ENCODE results near the gene TTC9. TPM values are rescaled to one million over a fixed set of nuclear protein-coding genes. Genes with fewer than 3 reads are reported as not detected.

The TTC9 gene
- polyA plus RNA-seq, 1 donor, result 1.9 TPM

GRCh38 chr14:70660967-70661893 lies 19.5 kb downstream of the TTC9 start:
- no CpG with 5 or more reads among the region's 13 CpGs for WGBS (ENCODE audit: insufficient coverage, low lambda C conversion rate)
- Histone ChIP-seq H3K9me3 (ENCODE audit: control insufficient read depth, low read depth, low read length) (no peaks in the 10 kb centered on the region), H3K27ac (ENCODE audit: low read length) (no peak overlapping the region), H3K27me3 (ENCODE audit: control insufficient read depth, insufficient read depth, low read length) (no peaks in the 10 kb centered on the region), H3K4me1 (ENCODE audit: control insufficient read depth, insufficient read depth, low read length) (peaks cover 14% of the 10 kb centered on the region), H3K4me3 (ENCODE audit: low read length) (no peak overlapping the region), H3K36me3 (ENCODE audit: control insufficient read depth, insufficient read depth, low read length) (no peaks in the 10 kb centered on the region)
- DNase-seq, result no peak

- H3K27ac ChIP-seq (ENCODE audit: low read length), result no peak overlapping the region
- H3K36me3 ChIP-seq (ENCODE audit: control insufficient read depth, insufficient read depth, low read length), result no peaks in the 10 kb centered on the region
- H3K4me3 ChIP-seq (ENCODE audit: low read length), result no peak overlapping the region
- H3K4me1 ChIP-seq (ENCODE audit: control insufficient read depth, insufficient read depth, low read length), result peaks cover 14% of the 10 kb centered on the region
- DNase-seq, result no peak
- H3K9me3 ChIP-seq (ENCODE audit: control insufficient read depth, low read depth, low read length), result no peaks in the 10 kb centered on the region
- no peaks in the 10 kb centered on the region for H3K27me3 ChIP-seq (ENCODE audit: control insufficient read depth, insufficient read depth, low read length)
These were observed 20.4 kb downstream of the TTC9 start for GRCh38 chr14:70662080-70662479.

DNA sequence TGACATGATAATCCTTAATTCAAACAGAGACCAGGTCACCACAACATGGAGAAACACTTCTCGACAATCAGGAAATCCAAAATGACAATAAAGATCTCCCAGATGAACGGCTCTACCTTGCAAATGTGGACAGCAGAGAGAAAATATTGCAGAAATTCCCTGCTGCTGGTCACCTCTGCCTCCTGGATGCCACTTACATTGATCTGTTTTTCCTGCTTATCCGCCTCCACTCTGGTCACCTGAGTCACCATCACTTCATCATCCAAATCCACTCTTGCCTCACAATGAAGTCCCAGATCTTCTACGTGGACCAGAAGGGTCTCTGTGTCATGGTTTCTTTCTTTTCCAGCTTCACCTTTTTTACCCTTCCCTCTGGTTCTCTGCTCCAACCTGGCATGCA lies 21.1 kb downstream of the TTC9 start:
- Histone ChIP-seq H3K27ac (ENCODE audit: low read length) (no peak overlapping the region), H3K9me3 (ENCODE audit: control insufficient read depth, low read depth, low read length) (no peaks in the 10 kb centered on the region), H3K36me3 (ENCODE audit: control insufficient read depth, insufficient read depth, low read length) (no peaks in the 10 kb centered on the region), H3K4me1 (ENCODE audit: control insufficient read depth, insufficient read depth, low read length) (peaks cover 14% of the 10 kb centered on the region), H3K27me3 (ENCODE audit: control insufficient read depth, insufficient read depth, low read length) (no peaks in the 10 kb centered on the region), H3K4me3 (ENCODE audit: low read length) (no peak overlapping the region)
- DNase-seq, result no peak
- 86% methylated on average over 1 of the region's 4 CpGs for WGBS (ENCODE audit: insufficient coverage, low lambda C conversion rate)

GRCh38 chr14:70663707-70664179 lies 22.0 kb downstream of the TTC9 start:
- H3K27ac ChIP-seq (ENCODE audit: low read length), result no peak overlapping the region
- no peak for DNase-seq
- H3K36me3 ChIP-seq (ENCODE audit: control insufficient read depth, insufficient read depth, low read length), result no peaks in the 10 kb centered on the region
- H3K27me3 ChIP-seq (ENCODE audit: control insufficient read depth, insufficient read depth, low read length), result no peaks in the 10 kb centered on the region
- no peaks in the 10 kb centered on the region for H3K9me3 ChIP-seq (ENCODE audit: control insufficient read depth, low read depth, low read length)
- no CpG with 5 or more reads among the region's 4 CpGs for WGBS (ENCODE audit: insufficient coverage, low lambda C conversion rate)
- peaks cover 14% of the 10 kb centered on the region for H3K4me1 ChIP-seq (ENCODE audit: control insufficient read depth, insufficient read depth, low read length)
- no peak overlapping the region for H3K4me3 ChIP-seq (ENCODE audit: low read length)

DNA sequence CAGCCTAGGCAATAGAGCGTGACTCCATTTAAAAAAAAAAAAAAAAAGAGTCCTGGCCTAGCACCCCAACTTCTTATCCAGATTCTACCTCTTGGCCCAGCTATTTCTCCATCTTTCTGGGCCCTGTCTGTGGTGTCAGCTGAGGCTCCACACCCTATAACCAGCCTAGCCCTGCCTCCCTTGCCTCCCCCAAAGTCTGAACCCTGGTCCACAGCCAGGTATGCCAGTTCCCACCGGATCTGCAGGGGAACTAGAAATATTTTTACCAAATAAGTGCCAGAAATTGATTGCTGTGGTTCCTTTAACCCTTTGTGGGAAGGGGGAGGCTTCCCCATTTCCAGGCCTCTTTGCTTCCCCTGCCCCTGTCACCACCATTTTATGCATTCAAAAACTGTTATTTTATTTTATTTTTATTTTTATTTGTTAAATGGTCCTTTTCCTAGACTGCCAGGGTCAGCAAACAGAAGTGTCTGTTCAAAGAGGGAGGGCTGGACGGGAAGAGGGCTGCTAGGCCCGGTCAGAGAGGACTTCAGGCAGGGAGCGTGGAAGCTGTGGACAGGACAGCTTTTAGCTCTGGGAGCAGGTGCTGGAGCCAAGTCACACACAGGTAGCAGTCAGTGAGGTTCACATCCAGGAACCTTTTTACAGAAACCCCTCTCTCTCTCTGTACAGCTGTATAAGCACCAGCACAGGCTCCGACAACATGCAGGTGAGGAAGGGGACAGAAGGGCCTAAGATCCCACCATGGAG lies 23.2 kb downstream of the TTC9 start:
- Histone ChIP-seq H3K27me3 (ENCODE audit: control insufficient read depth, insufficient read depth, low read length) (no peaks in the 10 kb centered on the region), H3K4me3 (ENCODE audit: low read length) (no peak overlapping the region), H3K9me3 (ENCODE audit: control insufficient read depth, low read depth, low read length) (no peaks in the 10 kb centered on the region), H3K27ac (ENCODE audit: low read length) (no peak overlapping the region), H3K36me3 (ENCODE audit: control insufficient read depth, insufficient read depth, low read length) (no peaks in the 10 kb centered on the region), H3K4me1 (ENCODE audit: control insufficient read depth, insufficient read depth, low read length) (peaks cover 14% of the 10 kb centered on the region)
- WGBS (ENCODE audit: insufficient coverage, low lambda C conversion rate), result 100% methylated on average over 1 of the region's 6 CpGs
- no peak for DNase-seq

DNA sequence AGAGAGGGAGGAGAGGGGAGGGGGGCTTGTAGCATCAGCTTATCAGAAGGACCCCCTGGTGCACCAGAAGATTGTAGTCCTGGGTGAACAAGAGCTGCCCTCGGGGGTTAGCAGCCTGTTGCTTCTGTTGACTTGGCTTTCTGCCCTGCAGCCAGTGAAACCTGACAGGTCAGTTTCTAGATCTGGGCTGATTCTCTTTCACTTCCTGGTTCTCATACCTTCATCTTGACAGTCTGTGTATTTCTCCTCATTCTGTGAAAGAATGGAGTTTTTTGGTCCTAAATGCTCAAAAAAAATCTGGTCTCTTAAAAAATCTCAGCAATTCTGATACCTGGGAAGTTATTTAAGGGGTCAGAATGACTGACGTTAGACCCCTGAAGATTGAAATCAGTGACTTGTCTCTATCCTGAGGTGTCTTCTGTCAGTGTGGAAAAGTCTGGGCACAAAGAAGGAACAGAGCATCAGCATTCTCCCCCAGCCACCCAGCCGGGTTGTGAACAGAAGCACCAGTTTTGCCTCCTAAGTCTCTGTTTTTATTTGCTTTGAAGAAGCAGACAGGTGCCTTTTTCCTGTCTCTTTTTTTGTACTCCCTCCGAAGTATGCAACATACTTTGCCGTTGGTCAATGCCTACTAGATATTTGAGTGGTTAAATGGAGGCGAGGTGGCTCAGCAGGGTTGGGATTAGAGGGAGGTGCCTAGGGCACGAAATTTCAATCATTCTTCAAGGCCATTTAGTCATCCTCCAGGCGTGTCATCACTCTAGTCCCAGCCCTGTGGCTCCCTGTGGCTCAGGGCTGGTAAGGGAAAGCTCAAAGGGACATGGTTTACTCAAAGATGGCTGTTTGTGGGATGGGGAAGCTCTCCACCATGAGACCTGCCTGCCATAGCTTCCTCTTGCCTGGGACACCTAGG lies 24.0 kb downstream of the TTC9 start:
- no peak overlapping the region for H3K4me3 ChIP-seq (ENCODE audit: low read length)
- no peak overlapping the region for H3K27ac ChIP-seq (ENCODE audit: low read length)
- H3K36me3 ChIP-seq (ENCODE audit: control insufficient read depth, insufficient read depth, low read length), result no peaks in the 10 kb centered on the region
- no peaks in the 10 kb centered on the region for H3K27me3 ChIP-seq (ENCODE audit: control insufficient read depth, insufficient read depth, low read length)
- no CpG with 5 or more reads among the region's 8 CpGs for WGBS (ENCODE audit: insufficient coverage, low lambda C conversion rate)
- DNase-seq, result peak; percentile 57 to 79
- peaks cover 14% of the 10 kb centered on the region for H3K4me1 ChIP-seq (ENCODE audit: control insufficient read depth, insufficient read depth, low read length)
- H3K9me3 ChIP-seq (ENCODE audit: control insufficient read depth, low read depth, low read length), result no peaks in the 10 kb centered on the region

DNA sequence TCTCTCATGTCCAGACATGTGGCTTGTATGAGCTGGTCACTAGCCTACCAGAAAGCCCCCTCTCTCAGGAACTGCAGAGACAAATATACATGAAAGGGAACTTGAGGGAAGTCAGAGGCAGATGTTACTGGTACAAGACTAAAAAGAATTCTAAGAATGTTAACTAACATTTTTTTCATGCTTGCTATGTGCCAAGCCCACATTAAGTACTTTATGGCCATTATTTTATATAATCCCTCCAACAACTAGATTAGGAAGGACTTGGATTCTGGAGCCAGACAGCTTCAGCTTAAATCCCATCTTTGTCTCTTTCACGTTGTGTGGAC lies 24.6 kb downstream of the TTC9 start:
- H3K4me1 ChIP-seq (ENCODE audit: control insufficient read depth, insufficient read depth, low read length), result peaks cover 14% of the 10 kb centered on the region
- no peak overlapping the region for H3K27ac ChIP-seq (ENCODE audit: low read length)
- no CpG with 5 or more reads among the region's 1 CpG for WGBS (ENCODE audit: insufficient coverage, low lambda C conversion rate)
- no peak for DNase-seq
- H3K27me3 ChIP-seq (ENCODE audit: control insufficient read depth, insufficient read depth, low read length), result no peaks in the 10 kb centered on the region
- H3K4me3 ChIP-seq (ENCODE audit: low read length), result no peak overlapping the region
- no peaks in the 10 kb centered on the region for H3K36me3 ChIP-seq (ENCODE audit: control insufficient read depth, insufficient read depth, low read length)
- no peaks in the 10 kb centered on the region for H3K9me3 ChIP-seq (ENCODE audit: control insufficient read depth, low read depth, low read length)

- H3K27ac ChIP-seq (ENCODE audit: low read length), result no peak overlapping the region
- no peaks in the 10 kb centered on the region for H3K9me3 ChIP-seq (ENCODE audit: control insufficient read depth, low read depth, low read length)
- no peak for DNase-seq
- H3K27me3 ChIP-seq (ENCODE audit: control insufficient read depth, insufficient read depth, low read length), result no peaks in the 10 kb centered on the region
- H3K4me1 ChIP-seq (ENCODE audit: control insufficient read depth, insufficient read depth, low read length), result no peaks in the 10 kb centered on the region
- WGBS (ENCODE audit: insufficient coverage, low lambda C conversion rate), result 100% methylated on average over 2 of the region's 15 CpGs
- no peak overlapping the region for H3K4me3 ChIP-seq (ENCODE audit: low read length)
- no peaks in the 10 kb centered on the region for H3K36me3 ChIP-seq (ENCODE audit: control insufficient read depth, insufficient read depth, low read length)
These were observed 29.4 kb downstream of the TTC9 start for GRCh38 chr14:70670992-70671651.

DNA sequence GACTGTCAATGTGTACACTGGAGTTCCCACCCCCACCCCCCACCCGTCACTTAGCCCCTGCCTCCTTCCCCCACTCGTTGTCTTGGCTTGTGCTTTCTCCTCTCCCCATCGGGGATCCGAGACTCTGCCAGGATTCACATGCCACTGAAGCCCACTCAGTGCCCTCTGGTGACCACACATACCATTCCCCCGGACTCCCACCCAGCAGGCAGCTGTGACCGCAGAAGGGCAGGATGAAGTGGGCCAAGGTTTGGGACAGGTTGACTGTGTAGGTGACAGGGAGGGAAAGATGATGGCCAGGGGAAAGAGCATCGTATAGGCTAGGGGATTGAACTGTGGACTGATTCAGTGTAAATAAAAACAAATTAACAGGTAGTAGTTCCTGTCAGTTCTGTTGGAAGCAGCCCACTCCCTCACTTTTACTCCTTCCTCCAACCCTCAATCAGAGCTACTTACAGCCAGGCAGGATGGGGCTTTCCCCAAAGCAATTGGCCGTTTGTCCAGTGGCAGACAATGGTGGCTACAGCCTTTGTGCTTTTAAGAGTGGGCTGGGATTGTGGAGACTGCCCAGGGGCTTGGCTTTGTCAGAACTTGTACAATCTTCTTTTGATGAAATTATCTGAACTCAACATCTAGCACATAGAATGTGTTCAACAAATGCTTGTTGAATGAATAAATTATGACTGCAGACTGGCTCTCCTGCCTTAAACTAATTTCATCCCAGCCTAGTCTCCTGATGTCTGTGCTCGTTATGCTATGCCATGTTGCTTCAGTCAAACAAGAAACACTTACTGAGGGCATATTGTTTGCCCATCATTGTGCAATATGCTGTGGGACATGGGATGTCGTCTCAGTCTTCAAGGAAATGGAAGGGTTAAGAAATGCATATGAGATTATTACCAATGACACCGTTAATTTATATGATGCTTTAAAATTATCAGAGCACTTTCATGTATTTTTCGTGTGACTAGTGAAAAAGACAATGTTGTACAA lies 30.2 kb downstream of the TTC9 start:
- DNase-seq, result no peak
- WGBS (ENCODE audit: insufficient coverage, low lambda C conversion rate), result 100% methylated on average over 2 of the region's 12 CpGs
- Histone ChIP-seq H3K27ac (ENCODE audit: low read length) (no peak overlapping the region), H3K27me3 (ENCODE audit: control insufficient read depth, insufficient read depth, low read length) (no peaks in the 10 kb centered on the region), H3K36me3 (ENCODE audit: control insufficient read depth, insufficient read depth, low read length) (no peaks in the 10 kb centered on the region), H3K4me1 (ENCODE audit: control insufficient read depth, insufficient read depth, low read length) (no peaks in the 10 kb centered on the region), H3K9me3 (ENCODE audit: control insufficient read depth, low read depth, low read length) (no peaks in the 10 kb centered on the region), H3K4me3 (ENCODE audit: low read length) (no peak overlapping the region)

Data from large intestine (tissue), 3 donors.